GM12865 (cell line): ENCODE data around the gene FNDC5.

Experiments
- DNase-seq: peaks from one replicate; pipeline ENCODE4 v3.0.0; 2010; ENCODE audit warnings: low read depth
- H3K4me3 ChIP-seq: 2 replicates; pipeline ENCODE4 v1.5.1; 2011; ENCODE audit warnings: mild to moderate bottlenecking, low read depth, low read length, control low read depth
- CTCF ChIP-seq: IDR thresholded peaks from 2 replicates; pipeline ENCODE4 v1.5.1; 2011; ENCODE audit warnings: low read length, control low read depth, low read depth, inconsistent platforms; ENCODE audit not compliant: insufficient read depth; ENCODE audit errors: missing control alignments

FNDC5 gene

GRCh38 chr1:32868085-32868484 lies 2.6 kb downstream of the FNDC5 start:
- TF ChIP-seq CTCF = no peak
- H3K4me3 ChIP-seq = no peak overlapping the region
- DNase-seq = no peak

- no peak overlapping the region for H3K4me3 ChIP-seq
- TF ChIP-seq CTCF = no peak
Observed at GRCh38 chr1:32867671-32868070, 3.0 kb downstream of the FNDC5 start.

GRCh38 chr1:32867151-32867550 lies 3.6 kb downstream of the FNDC5 start:
- H3K4me3 ChIP-seq = no peak overlapping the region
- no peak for TF ChIP-seq CTCF

More at GRCh38 chr1:32867671-32868070, 3.0 kb downstream of the FNDC5 start:
- no peak for DNase-seq

GRCh38 chr1:32865639-32866405 lies 4.9 kb downstream of the FNDC5 start:
- DNase-seq = no peak
- no peak for TF ChIP-seq CTCF
- H3K4me3 ChIP-seq = no peak overlapping the region

More at GRCh38 chr1:32867151-32867550, 3.6 kb downstream of the FNDC5 start:
- DNase-seq = no peak

GRCh38 chr1:32864375-32865019 lies 6.2 kb downstream of the FNDC5 start:
- TF ChIP-seq CTCF = no peak
- DNase-seq = no peak
- H3K4me3 ChIP-seq = no peak overlapping the region

- no peak overlapping the region for H3K4me3 ChIP-seq
- TF ChIP-seq CTCF = no peak
- no peak for DNase-seq
Observed at GRCh38 chr1:32863881-32864245, 6.8 kb downstream of the FNDC5 start.
